OCI-LY3 (cell line): ENCODE results near the gene STK32A.

Source experiments
- H2AFZ ChIP-seq: fragments of 200-600, 300-600 bp; shearing (Covaris generic); 2 replicates; pipeline ENCODE4 v1.6.0; 2014; ENCODE audit warnings: antibody characterized with exemption, low read depth, low read length
- H3K27ac ChIP-seq: fragments of 200-600, 300-600 bp; sonication (generic); 2 replicates; pipeline ENCODE4 v1.5.1; 2014; ENCODE audit warnings: mild to moderate bottlenecking, low read length, moderate library complexity, mixed read lengths
- H3K27me3 ChIP-seq: fragments of 200-600, 300-600 bp; sonication (generic); 2 replicates; pipeline ENCODE4 v1.6.1; 2014; ENCODE audit warnings: low read depth, low read length, mixed read lengths
- H3K36me3 ChIP-seq: fragments of 200-600, 300-600 bp; sonication (generic); replicated peaks from 2 replicates; pipeline ENCODE3; 2014; ENCODE audit warnings: low read depth, low read length, mixed read lengths
- H3K4me1 ChIP-seq: fragments of 300-600, 200-600 bp; sonication (generic); 2 replicates; pipeline ENCODE4 v1.6.1; 2014; ENCODE audit warnings: low read length, mixed read lengths
- H3K4me2 ChIP-seq: fragments of 200-600, 300-600 bp; sonication (generic); 2 replicates; pipeline ENCODE4 v1.6.1; 2014; ENCODE audit warnings: low read length, mixed read lengths
- H3K4me3 ChIP-seq: fragments of 300-600, 200-600 bp; sonication (generic); 2 replicates; pipeline ENCODE4 v1.5.1; 2014; ENCODE audit warnings: antibody characterized with exemption, mild to moderate bottlenecking, low read length, moderate library complexity
- H3K79me2 ChIP-seq: fragments of 300-600, 200-600 bp; shearing (Covaris generic); 2 replicates; pipeline ENCODE4 v1.6.1; 2014; ENCODE audit warnings: mild to moderate bottlenecking, low read length, mixed read lengths
- H3K9ac ChIP-seq: fragments of 300-600, 200-600 bp; shearing (Covaris generic); 2 replicates; pipeline ENCODE4 v1.6.0; 2014; ENCODE audit warnings: mild to moderate bottlenecking, low read length, moderate library complexity
- H3K9me3 ChIP-seq: fragments of 200-600, 300-600 bp; shearing (Covaris generic); 2 replicates; pipeline ENCODE4 v1.6.1; 2014; ENCODE audit warnings: low read length, mixed read lengths; ENCODE audit not compliant: insufficient read depth
- H4K20me1 ChIP-seq: fragments of 200-600, 300-600 bp; sonication (generic); 2 replicates; pipeline ENCODE4 v1.6.1; 2016; ENCODE audit warnings: low read length, mixed read lengths; ENCODE audit not compliant: insufficient read depth
- CTCF ChIP-seq: fragments of 200-600, 300-600 bp; sonication (generic); IDR thresholded peaks from 2 replicates; pipeline ENCODE4 v1.5.1; 2014; ENCODE audit warnings: antibody characterized with exemption, low read length, low read depth
- EZH2phosphoT487 ChIP-seq: fragments of 200-600 bp; shearing (Covaris generic); IDR thresholded peaks from 2 replicates; pipeline ENCODE4 v1.6.1; 2018; ENCODE audit warnings: antibody characterized with exemption, mixed run types, low read depth

The STK32A gene

GRCh38 chr5:147327905-147328304 lies 93.1 kb downstream of the STK32A start:
- Histone ChIP-seq H3K9me3 (no peaks in the 10 kb centered on the region), H3K4me1 (no peaks in the 10 kb centered on the region), H3K79me2 (no peaks in the 10 kb centered on the region), H3K36me3 (no peaks in the 10 kb centered on the region), H3K4me2 (no peak overlapping the region), H2AFZ (no peak overlapping the region), H3K9ac (no peak overlapping the region), H3K27ac (no peak overlapping the region), H4K20me1 (no peaks in the 10 kb centered on the region), H3K4me3 (no peak overlapping the region), H3K27me3 (no peaks in the 10 kb centered on the region)
- no peak for TF ChIP-seq CTCF
- no peak for TF ChIP-seq EZH2phosphoT487

GRCh38 chr5:147332658-147333057 lies 97.8 kb downstream of the STK32A start:
- H3K4me1 ChIP-seq = 0 out of 2 replicates have a peak, but pooled peaks cover under 1% of the 10 kb centered on the region
- no peaks in the 10 kb centered on the region for H3K27me3 ChIP-seq
- H3K9ac ChIP-seq = no peak overlapping the region
- H4K20me1 ChIP-seq = no peaks in the 10 kb centered on the region
- no peaks in the 10 kb centered on the region for H3K79me2 ChIP-seq
- H3K4me3 ChIP-seq = no peak overlapping the region
- no peak overlapping the region for H2AFZ ChIP-seq
- H3K4me2 ChIP-seq = no peak overlapping the region
- no peak overlapping the region for H3K27ac ChIP-seq
- H3K36me3 ChIP-seq = no peaks in the 10 kb centered on the region
- no peaks in the 10 kb centered on the region for H3K9me3 ChIP-seq
- TF ChIP-seq EZH2phosphoT487 (no peak), CTCF (no peak)

DNA sequence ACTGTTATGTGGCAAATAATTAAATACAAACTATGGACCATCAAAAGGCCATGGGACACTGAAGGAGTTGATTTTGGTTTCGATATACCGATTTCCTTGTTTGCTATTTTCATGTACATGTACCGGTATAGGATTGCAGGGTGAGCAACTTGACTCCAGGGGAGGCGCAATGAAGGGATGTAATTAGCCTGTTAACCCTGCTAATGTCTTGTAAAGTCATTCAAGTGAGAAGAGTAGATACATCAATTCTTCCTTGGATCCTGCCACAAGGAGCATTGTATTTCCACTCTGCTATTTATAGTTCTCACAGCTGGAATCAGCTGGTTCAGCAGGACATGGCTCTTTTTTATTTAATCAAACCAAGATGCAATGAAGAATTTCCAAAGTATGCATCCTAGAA lies 102.0 kb downstream of the STK32A start:
- Histone ChIP-seq H4K20me1 (no peaks in the 10 kb centered on the region), H3K27me3 (no peaks in the 10 kb centered on the region), H3K4me2 (no peak overlapping the region), H3K36me3 (no peaks in the 10 kb centered on the region), H3K9me3 (no peaks in the 10 kb centered on the region), H3K4me3 (no peak overlapping the region), H2AFZ (no peak overlapping the region), H3K4me1 (0 out of 2 replicates have a peak, but pooled peaks cover 4% of the 10 kb centered on the region), H3K9ac (no peak overlapping the region), H3K27ac (no peak overlapping the region), H3K79me2 (no peaks in the 10 kb centered on the region)
- TF ChIP-seq CTCF (no peak), EZH2phosphoT487 (no peak)

DNA sequence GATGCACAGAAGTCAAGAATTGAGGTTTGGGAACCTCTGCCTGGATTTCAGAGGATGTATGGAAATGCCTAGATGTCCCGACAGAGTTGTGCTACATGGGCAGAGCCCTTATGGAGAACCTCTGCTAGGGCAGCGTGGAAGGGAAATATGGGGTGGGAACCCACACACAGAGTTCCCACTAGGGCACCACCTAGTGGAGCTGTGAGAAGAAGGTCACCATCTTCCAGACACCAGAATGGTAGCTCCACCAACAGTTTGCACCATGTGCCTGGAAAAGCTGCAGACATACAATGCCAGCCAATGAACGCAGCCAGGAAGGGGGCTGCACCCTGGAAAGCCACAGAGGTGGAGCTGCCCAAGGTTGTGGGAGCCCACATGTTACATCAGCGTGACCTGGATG lies 104.5 kb downstream of the STK32A start:
- Histone ChIP-seq H3K79me2 (no peaks in the 10 kb centered on the region), H3K27ac (no peak overlapping the region), H3K4me1 (0 out of 2 replicates have a peak, but pooled peaks cover 4% of the 10 kb centered on the region), H3K9me3 (no peaks in the 10 kb centered on the region), H2AFZ (no peak overlapping the region), H3K27me3 (no peaks in the 10 kb centered on the region), H3K9ac (no peak overlapping the region), H4K20me1 (no peaks in the 10 kb centered on the region), H3K4me3 (no peak overlapping the region), H3K36me3 (no peaks in the 10 kb centered on the region), H3K4me2 (no peak overlapping the region)
- no peak for TF ChIP-seq EZH2phosphoT487
- TF ChIP-seq CTCF = no peak
